Panc1 (cell line): ENCODE measurements around the gene THRB. TPM values are rescaled to one million over a fixed set of nuclear protein-coding genes. Genes with fewer than 3 reads are reported as not detected.

Experiments used
- ATAC-seq: fragments of 200-7000 bp; cut with Tn5 transposase; 2 replicates; pipeline ENCODE4 v1.9.1; 2020; ENCODE audit warnings: mild to moderate bottlenecking, moderate library complexity
- BruUV-seq: library from RNA; stranded (reverse); fragments of 400-500 nt; replicated peaks from 2 replicates; lab custom pipeline; 2021; lab: Mats Ljungman, UMichigan
- CTCF ChIA-PET: fragments of 300-600 bp; sonication (Branson Sonifier 250); formaldehyde crosslinking; loops from one replicate; lab custom pipeline; 2022; ENCODE audit warnings: antibody characterized with exemption; lab: Charles Lee
- POLR2A ChIA-PET: fragments of 300-600 bp; sonication (Branson Sonifier 250); formaldehyde crosslinking; loops from one replicate; lab custom pipeline; 2022; ENCODE audit warnings: antibody characterized with exemption; lab: Charles Lee
- DNase-seq: peaks from one replicate; pipeline ENCODE4 v3.0.0-alpha.2; 2010; ENCODE audit warnings: low read depth, low spot score
- H3K27ac ChIP-seq: 2 replicates; pipeline ENCODE4 v1.5.1; 2011; ENCODE audit warnings: mild to moderate bottlenecking, low read length, inconsistent platforms
- H3K27me3 ChIP-seq: fragments of 200-500 bp; sonication (Bioruptor generic); 2 replicates; pipeline ENCODE4 v1.6.0; 2014; ENCODE audit warnings: low read length, inconsistent platforms; ENCODE audit not compliant: control insufficient read depth, insufficient read depth
- H3K36me3 ChIP-seq: fragments of 200-500 bp; sonication (Bioruptor generic); 2 replicates; pipeline ENCODE4 v1.5.1; 2014; ENCODE audit warnings: inconsistent platforms, mild to moderate bottlenecking, low read length, moderate library complexity; ENCODE audit not compliant: control insufficient read depth, insufficient read depth
- H3K4me1 ChIP-seq: 2 replicates; pipeline ENCODE4 v1.5.1; 2011; ENCODE audit warnings: inconsistent platforms, mild to moderate bottlenecking, low read length, moderate library complexity; ENCODE audit not compliant: control insufficient read depth, insufficient read depth
- H3K4me3 ChIP-seq, 2 experiments: 2 replicates each; pipeline ENCODE4 v1.5.1; 2011 to 2012; ENCODE audit warnings: low read depth in 2 of 2, low read length in 2 of 2, mild to moderate bottlenecking in 2 of 2, inconsistent platforms in 1 of 2, moderate library complexity in 1 of 2
- H3K9me3 ChIP-seq: fragments of 200-500 bp; sonication (Bioruptor generic); 2 replicates; pipeline ENCODE4 v1.5.1; 2014; ENCODE audit warnings: low read depth, mild to moderate bottlenecking, inconsistent platforms, low read length, moderate library complexity; ENCODE audit not compliant: control insufficient read depth, insufficient read depth
- POLR2AphosphoS5 ChIP-seq: IDR thresholded peaks from 2 replicates; pipeline ENCODE4 v1.6.1; 2012; ENCODE audit warnings: mild to moderate bottlenecking, low read depth, low read length, moderate library complexity
- REST ChIP-seq, 2 experiments: IDR thresholded peaks; 2 replicates each; pipeline ENCODE4 v1.6.1; 2011 to 2012; ENCODE audit warnings: low read depth in 2 of 2, control low read depth in 1 of 2, low read length in 1 of 2, mild to moderate bottlenecking in 1 of 2, moderate library complexity in 1 of 2; ENCODE audit not compliant: insufficient read depth in 1 of 2
- SIN3A ChIP-seq: IDR thresholded peaks from 2 replicates; pipeline ENCODE4 v1.6.1; 2012; ENCODE audit warnings: low read depth, mild to moderate bottlenecking, low read length, moderate library complexity, borderline replicate concordance; ENCODE audit not compliant: insufficient read depth
- TCF7L2 ChIP-seq: IDR thresholded peaks from 2 replicates; pipeline ENCODE4 v1.6.1; 2011; ENCODE audit warnings: mild to moderate bottlenecking, low read depth, low read length, inconsistent platforms
- in situ Hi-C: cut with HindIII; loops from 2 replicates; pipeline ENCODE4 v1.10.0; 2016; ENCODE audit warnings: low sequenced_read_pairs, low pct_unique_long_range_greater_than_20kb
- intact Hi-C: fragments of 100-400 bp; cut with micrococcal nuclease; formaldehyde crosslinking; loops from one replicate; pipeline ENCODE4 v1.10.0; 2022; ENCODE audit not compliant: unreplicated experiment
- total RNA-seq: library from RNA; stranded (reverse); gene quantifications from one replicate; pipeline ENCODE4 v1.2.1, GENCODE V29; 2021; ENCODE audit not compliant: unreplicated experiment
- TF ChIP-seq, protein P1 (sequence below): fragments of 450-650 bp; IDR thresholded peaks from 2 replicates; pipeline ENCODE4 v1.5.1; 2017; ENCODE audit warnings: mild to moderate bottlenecking

Gene THRB
- total RNA-seq, 1 experiment from 2014 or later, result 3.9 TPM

DNA sequence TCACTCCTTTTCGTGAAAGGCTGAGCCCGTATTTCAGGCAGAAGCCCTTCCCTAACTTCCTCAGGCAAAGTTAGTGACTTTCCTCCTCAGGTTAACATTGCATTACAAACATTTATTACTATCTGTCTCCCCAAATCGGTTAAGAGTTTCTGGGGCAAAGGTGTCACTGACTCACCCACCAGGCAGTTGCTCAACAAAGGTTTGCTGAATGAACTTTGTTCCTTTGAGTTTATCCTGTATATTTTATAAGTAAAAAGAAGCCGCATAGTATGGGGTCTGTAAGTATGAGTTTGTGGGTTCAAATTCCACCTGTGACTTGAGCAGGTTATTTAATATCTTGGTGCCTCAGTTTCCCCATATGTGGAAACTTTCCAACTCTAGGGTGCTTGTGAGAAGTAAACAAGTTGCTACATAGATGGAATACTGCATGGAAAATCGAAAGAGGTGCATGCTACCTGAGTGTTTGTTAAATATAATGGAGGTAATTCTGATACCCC is 177.7 kb downstream of the THRB start:
- Histone ChIP-seq H3K4me1 (no peaks in the 10 kb centered on the region), H3K27me3 (no peaks in the 10 kb centered on the region), H3K9me3 (no peaks in the 10 kb centered on the region; the same call in 1 of the 2 replicates), H3K27ac (no peak overlapping the region), H3K4me3 (no peak overlapping the region), H3K36me3 (no peaks in the 10 kb centered on the region)
- TF ChIP-seq POLR2AphosphoS5, result no peak
- TF ChIP-seq SIN3A, result no peak
- no peak for TF ChIP-seq REST (IDR thresholded peaks at IDR 0.05; ENCODE audit: insufficient read depth in 1 of 2, low read depth in 2 of 2, low read length in 1 of 2)
- TF ChIP-seq TCF7L2, result no peak
- TF ChIP-seq, protein P1, sequence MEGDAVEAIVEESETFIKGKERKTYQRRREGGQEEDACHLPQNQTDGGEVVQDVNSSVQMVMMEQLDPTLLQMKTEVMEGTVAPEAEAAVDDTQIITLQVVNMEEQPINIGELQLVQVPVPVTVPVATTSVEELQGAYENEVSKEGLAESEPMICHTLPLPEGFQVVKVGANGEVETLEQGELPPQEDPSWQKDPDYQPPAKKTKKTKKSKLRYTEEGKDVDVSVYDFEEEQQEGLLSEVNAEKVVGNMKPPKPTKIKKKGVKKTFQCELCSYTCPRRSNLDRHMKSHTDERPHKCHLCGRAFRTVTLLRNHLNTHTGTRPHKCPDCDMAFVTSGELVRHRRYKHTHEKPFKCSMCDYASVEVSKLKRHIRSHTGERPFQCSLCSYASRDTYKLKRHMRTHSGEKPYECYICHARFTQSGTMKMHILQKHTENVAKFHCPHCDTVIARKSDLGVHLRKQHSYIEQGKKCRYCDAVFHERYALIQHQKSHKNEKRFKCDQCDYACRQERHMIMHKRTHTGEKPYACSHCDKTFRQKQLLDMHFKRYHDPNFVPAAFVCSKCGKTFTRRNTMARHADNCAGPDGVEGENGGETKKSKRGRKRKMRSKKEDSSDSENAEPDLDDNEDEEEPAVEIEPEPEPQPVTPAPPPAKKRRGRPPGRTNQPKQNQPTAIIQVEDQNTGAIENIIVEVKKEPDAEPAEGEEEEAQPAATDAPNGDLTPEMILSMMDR, result no peak
- CTCF ChIA-PET, result no interaction called here
- in situ Hi-C loops (no loop called here), intact Hi-C loops (no loop called here)
- DNase-seq (no peak), ATAC-seq (no peak)
- BruUV-seq, result no TSS peak
- POLR2A ChIA-PET, result no interaction called here

GRCh38 chr3:24315971-24316370 is 178.7 kb downstream of the THRB start:
- H3K36me3 ChIP-seq, result no peaks in the 10 kb centered on the region
- ATAC-seq (no peak), DNase-seq (no peak)
- no peak overlapping the region for H3K4me3 ChIP-seq
- POLR2A ChIA-PET, result no interaction called here
- H3K9me3 ChIP-seq, result no peaks in the 10 kb centered on the region; the same call in 1 of the 2 replicates
- in situ Hi-C loops (no loop called here), intact Hi-C loops (no loop called here)
- H3K4me1 ChIP-seq, result no peaks in the 10 kb centered on the region
- TF ChIP-seq POLR2AphosphoS5, result no peak
- TF ChIP-seq SIN3A, result no peak
- TF ChIP-seq REST (IDR thresholded peaks at IDR 0.05; ENCODE audit: insufficient read depth in 1 of 2, low read depth in 2 of 2, low read length in 1 of 2), result no peak
- TF ChIP-seq TCF7L2, result no peak
- TF ChIP-seq, protein P1, result no peak
- no TSS peak for BruUV-seq
- CTCF ChIA-PET, result no interaction called here
- H3K27me3 ChIP-seq, result no peaks in the 10 kb centered on the region
- H3K27ac ChIP-seq, result no peak overlapping the region
